Gastrocnemius medialis (tissue), 4 donors: ENCODE measurements around the gene GMCL2.

Experiments
- CTCF ChIP-seq, 5 experiments: fragments of 450-650 bp in 3 of 5; fragments of 200-600 bp in 2 of 5; sonication (generic) in 2 of 5; IDR thresholded peaks in 4 of 5; conservative IDR thresholded peaks in 1 of 5; 1 replicate in 4 of 5; 2 replicates in 1 of 5; pipeline ENCODE4 v1.5.1; 2016 to 2019; ENCODE audit warnings: antibody characterized with exemption in 5 of 5, mild to moderate bottlenecking in 3 of 5, moderate library complexity in 3 of 5
- POLR2A ChIP-seq, 2 donors: fragments of 450-650 bp; IDR thresholded peaks; one replicate each; pipeline ENCODE4 v1.6.1; 2017; ENCODE audit warnings: antibody characterized with exemption in 2 of 2, mild to moderate bottlenecking in 2 of 2, moderate library complexity in 2 of 2

- TF ChIP-seq CTCF (IDR thresholded peaks at IDR 0.05 in 4 of 5, conservative IDR thresholded peaks at IDR 0.05 in 1 of 5) (no peak), POLR2A (IDR thresholded peaks at IDR 0.05) (no peak)
These were observed 26.6 kb upstream of the GMCL2 start for GRCh38 chr5:178213748-178214151.
